Astrocyte (in vitro differentiated cells and primary cell): ENCODE data around the gene TSC2. TPM values are rescaled to one million over a fixed set of nuclear protein-coding genes. Genes with fewer than 3 reads are reported as not detected.

ENCODE experiments used
- DNase-seq: peaks from one replicate; pipeline ENCODE4 v3.0.0-alpha.2; 2010; ENCODE audit warnings: low read depth
- FAIRE-seq: peaks from 2 replicates; lab custom pipeline; 2011; peaks lifted over from hg19 to GRCh38; lab: Jason Lieb, UNC
- H2AFZ ChIP-seq: 2 replicates; pipeline ENCODE4 v1.6.0; 2012; ENCODE audit warnings: low read depth, low read length, inconsistent platforms
- H3K27ac ChIP-seq: 2 replicates; pipeline ENCODE4 v1.5.1; 2011; ENCODE audit warnings: low read depth, low read length, inconsistent platforms
- H3K27me3 ChIP-seq: 2 replicates; pipeline ENCODE4 v1.6.0; 2011; ENCODE audit warnings: low read length, inconsistent platforms; ENCODE audit not compliant: insufficient read depth
- H3K36me3 ChIP-seq: 2 replicates; pipeline ENCODE4 v1.5.1; 2011; ENCODE audit warnings: low read length, inconsistent platforms; ENCODE audit not compliant: insufficient read depth
- H3K4me1 ChIP-seq: 2 replicates; pipeline ENCODE4 v1.5.1; 2011; ENCODE audit warnings: low read length, inconsistent platforms; ENCODE audit not compliant: insufficient read depth
- H3K4me2 ChIP-seq: 2 replicates; pipeline ENCODE4 v1.6.0; 2012; ENCODE audit warnings: low read length, inconsistent platforms
- H3K4me3 ChIP-seq: 2 replicates; pipeline ENCODE4 v1.5.1; 2011; ENCODE audit warnings: low read depth, mild to moderate bottlenecking, low read length, inconsistent platforms; ENCODE audit not compliant: insufficient read depth
- H3K79me2 ChIP-seq: 2 replicates; pipeline ENCODE4 v1.6.0; 2012; ENCODE audit warnings: mild to moderate bottlenecking, low read length, inconsistent platforms; ENCODE audit not compliant: insufficient read depth
- H3K9ac ChIP-seq: 2 replicates; pipeline ENCODE4 v1.6.0; 2012; ENCODE audit warnings: mild to moderate bottlenecking, low read length, inconsistent platforms
- H3K9me3 ChIP-seq: 2 replicates; pipeline ENCODE4 v1.5.1; 2012; ENCODE audit warnings: low read depth, mild to moderate bottlenecking, low read length, inconsistent platforms; ENCODE audit not compliant: insufficient read depth
- H4K20me1 ChIP-seq: 2 replicates; pipeline ENCODE4 v1.6.0; 2012; ENCODE audit warnings: low read length, inconsistent platforms; ENCODE audit not compliant: insufficient read depth
- H3K27ac Mint-ChIP-seq: one replicate; pipeline ENCODE4 v1.8.0; 2021; ENCODE audit warnings: mild to moderate bottlenecking, mixed read lengths; ENCODE audit not compliant: unreplicated experiment
- H3K27me3 Mint-ChIP-seq: one replicate; pipeline ENCODE4 v1.8.0; 2021; ENCODE audit warnings: low read depth, mixed read lengths; ENCODE audit not compliant: unreplicated experiment
- H3K36me3 Mint-ChIP-seq: one replicate; pipeline ENCODE4 v1.8.0; 2021; ENCODE audit warnings: low read depth, mixed read lengths; ENCODE audit not compliant: unreplicated experiment
- H3K4me1 Mint-ChIP-seq: one replicate; pipeline ENCODE4 v1.8.0; 2021; ENCODE audit warnings: low read depth, mixed read lengths; ENCODE audit not compliant: unreplicated experiment
- H3K4me3 Mint-ChIP-seq: one replicate; pipeline ENCODE4 v1.8.0; 2021; ENCODE audit warnings: mild to moderate bottlenecking, moderate library complexity, mixed read lengths; ENCODE audit not compliant: unreplicated experiment
- H3K9me3 Mint-ChIP-seq: one replicate; pipeline ENCODE4 v1.8.0; 2021; ENCODE audit warnings: mild to moderate bottlenecking, mixed read lengths; ENCODE audit not compliant: unreplicated experiment
- CTCF ChIP-seq: IDR thresholded peaks from 2 replicates; pipeline ENCODE4 v1.5.1; 2011; ENCODE audit warnings: low read depth, mild to moderate bottlenecking, inconsistent platforms, low read length, moderate library complexity; ENCODE audit not compliant: insufficient read depth
- EZH2 ChIP-seq: IDR thresholded peaks from 2 replicates; pipeline ENCODE4 v1.6.1; 2012; ENCODE audit warnings: mild to moderate bottlenecking, low read length, inconsistent platforms; ENCODE audit not compliant: insufficient read depth
- total RNA-seq: library from RNA; stranded (reverse); gene quantifications from 2 replicates; pipeline ENCODE4 v1.2.1, GENCODE V29; 2021

TSC2 gene
- total RNA-seq, 1 donor from 2014 or later, result 89.5 TPM

GRCh38 chr16:2078691-2079090 is 30.9 kb downstream of the TSC2 start:
- H2AFZ ChIP-seq, result no peak overlapping the region
- DNase-seq, result no peak
- H3K36me3 ChIP-seq, result no peaks in the 10 kb centered on the region
- TF ChIP-seq EZH2, result no peak
- TF ChIP-seq CTCF, result no peak
- H3K79me2 ChIP-seq, result no peaks in the 10 kb centered on the region
- Mint-ChIP-seq H3K4me1 (no peaks in the 10 kb centered on the region), H3K36me3 (peaks cover 13% of the 10 kb centered on the region), H3K27ac (no peak overlapping the region), H3K4me3 (no peak overlapping the region), H3K9me3 (no peaks in the 10 kb centered on the region), H3K27me3 (no peaks in the 10 kb centered on the region)
- no peaks in the 10 kb centered on the region for H3K27me3 ChIP-seq
- FAIRE-seq, result no peak
- no peak overlapping the region for H3K4me2 ChIP-seq
- no peaks in the 10 kb centered on the region for H3K4me1 ChIP-seq
- no peaks in the 10 kb centered on the region for H4K20me1 ChIP-seq
- no peak overlapping the region for H3K9ac ChIP-seq
- H3K9me3 ChIP-seq, result no peaks in the 10 kb centered on the region
- no peak overlapping the region for H3K4me3 ChIP-seq
- H3K27ac ChIP-seq, result no peak overlapping the region

DNA sequence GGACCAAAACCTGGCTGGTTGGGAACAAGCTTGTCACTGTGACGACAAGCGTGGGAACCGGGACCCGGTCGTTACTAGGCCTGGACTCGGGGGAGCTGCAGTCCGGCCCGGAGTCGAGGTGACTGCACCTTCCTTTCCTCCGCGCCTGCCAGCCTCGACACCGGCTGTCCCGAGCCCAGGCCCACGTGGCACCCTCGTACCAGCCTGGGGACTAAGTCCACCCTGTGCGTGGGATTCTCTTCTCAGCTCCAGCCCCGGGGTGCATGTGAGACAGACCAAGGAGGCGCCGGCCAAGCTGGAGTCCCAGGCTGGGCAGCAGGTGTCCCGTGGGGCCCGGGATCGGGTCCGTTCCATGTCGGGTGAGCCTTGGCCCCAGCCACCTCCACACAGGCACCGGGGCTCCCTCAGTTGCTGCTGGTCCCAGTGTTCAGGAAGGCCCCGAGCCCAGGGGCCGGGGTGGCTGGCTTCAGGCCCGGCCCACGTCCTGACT is 31.6 kb downstream of the TSC2 start:
- Histone ChIP-seq H3K79me2 (no peaks in the 10 kb centered on the region), H3K27ac (no peak overlapping the region), H3K4me2 (no peak overlapping the region), H3K4me3 (no peak overlapping the region), H3K27me3 (no peaks in the 10 kb centered on the region), H3K9ac (no peak overlapping the region), H3K36me3 (no peaks in the 10 kb centered on the region), H3K4me1 (no peaks in the 10 kb centered on the region), H2AFZ (no peak overlapping the region), H4K20me1 (no peaks in the 10 kb centered on the region), H3K9me3 (no peaks in the 10 kb centered on the region)
- FAIRE-seq, result no peak
- DNase-seq, result no peak
- TF ChIP-seq EZH2 (no peak), CTCF (no peak)
- H3K36me3 Mint-ChIP-seq, result peaks cover 12% of the 10 kb centered on the region
- no peak overlapping the region for H3K4me3 Mint-ChIP-seq
- no peaks in the 10 kb centered on the region for H3K4me1 Mint-ChIP-seq
- H3K27me3 Mint-ChIP-seq, result no peaks in the 10 kb centered on the region
- H3K27ac Mint-ChIP-seq, result no peak overlapping the region
- H3K9me3 Mint-ChIP-seq, result no peaks in the 10 kb centered on the region

DNA sequence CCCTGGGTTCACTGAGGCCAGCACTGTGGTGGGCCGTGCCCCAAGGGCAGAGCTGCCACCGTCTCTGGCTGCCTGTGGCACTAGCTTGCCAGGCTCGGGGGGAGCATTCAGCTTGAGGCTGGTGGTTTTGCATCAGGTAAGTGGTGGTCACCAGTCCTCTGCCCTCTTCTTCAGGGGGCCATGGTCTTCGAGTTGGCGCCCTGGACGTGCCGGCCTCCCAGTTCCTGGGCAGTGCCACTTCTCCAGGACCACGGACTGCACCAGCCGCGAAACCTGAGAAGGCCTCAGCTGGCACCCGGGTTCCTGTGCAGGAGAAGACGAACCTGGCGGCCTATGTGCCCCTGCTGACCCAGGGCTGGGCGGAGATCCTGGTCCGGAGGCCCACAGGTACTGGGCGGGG is 32.2 kb downstream of the TSC2 start:
- Mint-ChIP-seq H3K27ac (no peak overlapping the region), H3K9me3 (no peaks in the 10 kb centered on the region), H3K27me3 (no peaks in the 10 kb centered on the region), H3K36me3 (peaks cover 7% of the 10 kb centered on the region), H3K4me1 (no peaks in the 10 kb centered on the region), H3K4me3 (no peak overlapping the region)
- no peak overlapping the region for H3K4me3 ChIP-seq
- H3K79me2 ChIP-seq, result no peaks in the 10 kb centered on the region
- no peaks in the 10 kb centered on the region for H4K20me1 ChIP-seq
- H3K9me3 ChIP-seq, result no peaks in the 10 kb centered on the region
- FAIRE-seq (no peak), DNase-seq (no peak)
- no peaks in the 10 kb centered on the region for H3K36me3 ChIP-seq
- no peak overlapping the region for H3K9ac ChIP-seq
- H3K4me1 ChIP-seq, result no peaks in the 10 kb centered on the region
- H3K27me3 ChIP-seq, result no peaks in the 10 kb centered on the region
- no peak overlapping the region for H3K27ac ChIP-seq
- H3K4me2 ChIP-seq, result no peak overlapping the region
- H2AFZ ChIP-seq, result no peak overlapping the region
- TF ChIP-seq EZH2 (no peak), CTCF (no peak)
